IMR-90 (cell line): Measurements from ENCODE around the gene RAB3IL1.
"Not testable (repeated sequence)": the region's sequence is repeated elsewhere in the genome, so short reads cannot be mapped to it uniquely, and the experiment has no call there.

Experiments
- CEBPB ChIP-seq: IDR thresholded peaks from 2 replicates; pipeline ENCODE4 v1.6.1; 2012; ENCODE audit warnings: low read depth, low read length, improper control_type of control experiment
- CTCF ChIP-seq: conservative IDR thresholded peaks from 2 replicates; pipeline ENCODE4 v1.5.1; 2012; ENCODE audit warnings: mild to moderate bottlenecking, low read depth, low read length, improper control_type of control experiment
- FOS ChIP-seq: fragments of 150-350 bp; IDR thresholded peaks from 2 replicates; pipeline ENCODE4 v1.6.1; 2016; ENCODE audit warnings: low read depth, low read length
- MXI1 ChIP-seq: IDR thresholded peaks from 2 replicates; pipeline ENCODE4 v1.6.1; 2012; ENCODE audit warnings: low read depth, mild to moderate bottlenecking, low read length, moderate library complexity, borderline replicate concordance
- POLR2A ChIP-seq: IDR thresholded peaks from 2 replicates; pipeline ENCODE4 v1.6.1; 2012; ENCODE audit warnings: mild to moderate bottlenecking, low read depth, low read length
- RAD21 ChIP-seq: IDR thresholded peaks from 2 replicates; pipeline ENCODE4 v1.6.1; 2012; ENCODE audit warnings: low read length, improper control_type of control experiment
- USF2 ChIP-seq: fragments of 150-350 bp; IDR thresholded peaks from 2 replicates; pipeline ENCODE4 v1.6.1; 2017; ENCODE audit warnings: mild to moderate bottlenecking, antibody characterized with exemption, low read length, low read depth
- TF ChIP-seq, protein P1 (sequence below): fragments of 150-350 bp; IDR thresholded peaks from 2 replicates; pipeline ENCODE4 v1.6.1; 2016; ENCODE audit warnings: low read depth, mild to moderate bottlenecking, low read length, moderate library complexity, borderline replicate concordance

GRCh38 chr11:61953632-61954031, 36.3 kb upstream of the RAB3IL1 start:
- TF ChIP-seq CTCF, POLR2A, USF2, MXI1, CEBPB, RAD21, FOS: not testable (repeated sequence)
- TF ChIP-seq, protein P1, sequence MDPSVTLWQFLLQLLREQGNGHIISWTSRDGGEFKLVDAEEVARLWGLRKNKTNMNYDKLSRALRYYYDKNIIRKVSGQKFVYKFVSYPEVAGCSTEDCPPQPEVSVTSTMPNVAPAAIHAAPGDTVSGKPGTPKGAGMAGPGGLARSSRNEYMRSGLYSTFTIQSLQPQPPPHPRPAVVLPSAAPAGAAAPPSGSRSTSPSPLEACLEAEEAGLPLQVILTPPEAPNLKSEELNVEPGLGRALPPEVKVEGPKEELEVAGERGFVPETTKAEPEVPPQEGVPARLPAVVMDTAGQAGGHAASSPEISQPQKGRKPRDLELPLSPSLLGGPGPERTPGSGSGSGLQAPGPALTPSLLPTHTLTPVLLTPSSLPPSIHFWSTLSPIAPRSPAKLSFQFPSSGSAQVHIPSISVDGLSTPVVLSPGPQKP, result not testable (repeated sequence)
